Breast epithelium (tissue), 4 donors: Measurements from ENCODE around the gene ITGA6. TPM values are rescaled to one million over a fixed set of nuclear protein-coding genes. Genes with fewer than 3 reads are reported as not detected.
A peak's percentile ranks its signal among the peaks of the same experiment; 100 is the strongest.

Experiments used
- DNase-seq, 2 donors: peaks; one replicate each; pipeline ENCODE4 v3.0.0-alpha.2; 2019; ENCODE audit warnings: low spot score in 2 of 2
- H3K27ac ChIP-seq, 2 donors: fragments of 200-600 bp; sonication (generic) in 1 of 2; one replicate each; pipeline ENCODE4 v1.5.1; 2016 to 2019; ENCODE audit warnings: mild to moderate bottlenecking in 1 of 2
- H3K27me3 ChIP-seq, 2 donors: fragments of 200-600 bp; sonication (generic) in 1 of 2; one replicate each; pipeline versions ENCODE4 v1.5.1 to v1.6.0; 2017 to 2019; ENCODE audit warnings: control low read depth in 1 of 2, mild to moderate bottlenecking in 1 of 2
- H3K36me3 ChIP-seq: fragments of 200-600 bp; one replicate; pipeline ENCODE4 v1.5.1; 2019
- H3K4me1 ChIP-seq, 2 donors: fragments of 200-600 bp; sonication (generic); one replicate each; pipeline ENCODE4 v1.5.1; 2016 to 2019; ENCODE audit warnings: control low read depth in 1 of 2
- H3K4me3 ChIP-seq, 3 donors: fragments of 200-600 bp; sonication (generic); 1 replicate in 2 of 3; 2 replicates in 1 of 3; pipeline ENCODE4 v1.5.1; 2016 to 2019; ENCODE audit warnings: mild to moderate bottlenecking in 3 of 3, moderate library complexity in 2 of 3
- H3K9me3 ChIP-seq, 2 donors: fragments of 200-600 bp; sonication (generic) in 1 of 2; one replicate each; pipeline ENCODE4 v1.5.1; 2016 to 2019; ENCODE audit warnings: control low read depth in 1 of 2
- CTCF ChIP-seq, 3 donors: fragments of 450-650 bp; IDR thresholded peaks; one replicate each; pipeline ENCODE4 v1.5.1; 2016 to 2017; ENCODE audit warnings: antibody characterized with exemption in 3 of 3, mild to moderate bottlenecking in 3 of 3, moderate library complexity in 3 of 3
- POLR2A ChIP-seq: fragments of 450-650 bp; IDR thresholded peaks from one replicate; pipeline ENCODE4 v1.6.1; 2016; ENCODE audit warnings: antibody characterized with exemption, mild to moderate bottlenecking, moderate library complexity
- POLR2AphosphoS5 ChIP-seq, 3 donors: sonication (generic); formaldehyde crosslinking; IDR thresholded peaks; one replicate each; pipeline ENCODE4 v1.6.1; 2017; ENCODE audit warnings: antibody characterized with exemption in 3 of 3
- intact Hi-C: fragments of 100-400 bp; cut with DNase I; formaldehyde crosslinking; loops from one replicate; pipeline ENCODE4 v1.15.1; 2023; ENCODE audit warnings: low total_unique reads
- total RNA-seq, 3 donors: library from RNA; depleted of rRNA; stranded (reverse); fragments of >200 nt; gene quantifications; one replicate each; pipeline ENCODE4 v1.1.0, GENCODE V29; 2016

The ITGA6 gene
- total RNA-seq, 3 donors from 2014 or later, result 45.9 to 99.5 (median 93.1) TPM

GRCh38 chr2:172439911-172440310 lies 12.5 kb downstream of the ITGA6 start:
- intact Hi-C loops, result no loop called here
- H3K9me3 ChIP-seq, result no peaks in the 10 kb centered on the region
- peak overlapping the region; percentile 43 to 56 for H3K27ac ChIP-seq
- H3K36me3 ChIP-seq, result no peaks in the 10 kb centered on the region
- TF ChIP-seq POLR2A, result no peak
- TF ChIP-seq POLR2AphosphoS5 (IDR thresholded peaks at IDR 0.05), result no peak
- TF ChIP-seq CTCF (IDR thresholded peaks at IDR 0.05), result no peak
- H3K27me3 ChIP-seq, result no peaks in the 10 kb centered on the region
- DNase-seq, result no peak
- no peak overlapping the region for H3K4me3 ChIP-seq
- H3K4me1 ChIP-seq, result peaks cover 8 to 11% of the 10 kb centered on the region in 2 donors

GRCh38 chr2:172440795-172441194 lies 13.4 kb downstream of the ITGA6 start:
- no peaks in the 10 kb centered on the region for H3K36me3 ChIP-seq
- no peak for DNase-seq
- H3K9me3 ChIP-seq, result no peaks in the 10 kb centered on the region
- intact Hi-C loops, result no loop called here
- TF ChIP-seq CTCF (IDR thresholded peaks at IDR 0.05), result no peak
- no peak for TF ChIP-seq POLR2AphosphoS5 (IDR thresholded peaks at IDR 0.05)
- TF ChIP-seq POLR2A, result no peak
- no peak overlapping the region for H3K4me3 ChIP-seq
- H3K27me3 ChIP-seq, result no peaks in the 10 kb centered on the region
- H3K4me1 ChIP-seq, result peaks cover 8 to 11% of the 10 kb centered on the region in 2 donors
- peak overlapping the region in 1 of 2 donors; percentile 42 for H3K27ac ChIP-seq

DNA sequence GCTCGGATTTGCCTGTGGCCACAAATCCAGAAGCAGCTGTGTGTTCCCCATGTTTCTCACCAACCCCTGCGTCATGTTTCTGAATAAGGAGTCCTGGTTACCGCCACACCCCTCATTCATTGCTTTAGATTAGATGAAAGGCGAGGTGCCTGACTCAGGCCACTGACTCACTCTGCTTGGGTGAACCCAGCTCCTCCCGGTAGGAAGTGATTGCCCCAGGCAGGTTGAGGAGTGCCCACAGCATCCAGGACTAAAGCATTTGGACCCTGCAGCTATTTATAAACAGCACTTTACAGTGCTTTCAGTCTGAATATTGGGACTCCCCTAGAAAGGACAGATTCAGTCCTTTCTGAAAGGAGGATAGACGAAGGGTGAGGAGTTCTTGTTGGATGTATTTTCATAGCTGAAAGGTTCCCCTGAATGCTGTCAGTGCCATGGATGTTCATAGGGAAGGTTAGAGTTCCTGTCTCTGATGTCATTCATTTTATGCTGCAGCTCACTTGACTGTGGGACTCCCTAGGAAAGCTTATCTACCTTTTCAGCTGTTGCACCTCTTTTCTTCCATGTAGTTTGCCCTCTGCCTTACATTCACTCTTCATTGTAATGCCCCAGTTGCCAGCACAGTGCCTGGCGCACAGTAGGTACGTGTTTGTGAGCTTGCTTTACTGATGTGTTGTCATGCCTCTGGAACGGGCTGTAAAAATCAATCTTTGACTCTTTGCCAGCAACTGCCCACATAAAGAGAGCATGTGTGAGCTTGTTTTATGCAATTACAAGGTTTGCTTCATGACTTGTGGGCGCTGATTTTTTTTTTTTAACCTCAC lies 14.9 kb downstream of the ITGA6 start:
- DNase-seq, result peak in 1 of 2 donors; percentile 55
- TF ChIP-seq CTCF (IDR thresholded peaks at IDR 0.05) (no peak), POLR2A (no peak), POLR2AphosphoS5 (IDR thresholded peaks at IDR 0.05) (no peak)
- Histone ChIP-seq H3K4me1 (peaks cover 8 to 11% of the 10 kb centered on the region in 2 donors), H3K27ac (peak overlapping the region; percentile 54 to 74), H3K9me3 (no peaks in the 10 kb centered on the region), H3K36me3 (no peaks in the 10 kb centered on the region), H3K27me3 (no peaks in the 10 kb centered on the region), H3K4me3 (no peak overlapping the region)
- intact Hi-C loops, result no loop called here

DNA sequence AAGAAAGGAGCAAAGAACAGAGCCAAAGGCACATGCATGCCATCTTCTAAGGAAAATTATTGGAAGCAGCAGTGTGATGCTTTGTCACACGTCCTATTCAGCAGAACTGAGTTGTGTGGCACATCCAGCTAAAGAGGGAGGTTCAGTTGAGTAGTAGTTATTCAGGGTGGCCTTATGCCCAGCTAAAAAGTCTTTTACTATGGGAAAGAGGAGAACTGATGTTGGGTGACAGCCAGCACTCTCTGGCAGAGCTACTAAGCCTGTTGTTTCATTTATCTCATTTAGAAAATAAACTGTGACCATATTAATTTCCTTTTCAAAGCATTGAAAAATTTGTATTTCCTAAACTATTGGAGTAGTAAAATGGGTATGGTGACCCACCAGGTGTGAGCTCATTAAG lies 18.5 kb downstream of the ITGA6 start:
- Histone ChIP-seq H3K36me3 (no peaks in the 10 kb centered on the region), H3K27ac (peak overlapping the region in 1 of 2 donors; percentile 33), H3K4me3 (no peak overlapping the region), H3K27me3 (no peaks in the 10 kb centered on the region), H3K9me3 (no peaks in the 10 kb centered on the region), H3K4me1 (peaks cover 8 to 11% of the 10 kb centered on the region in 2 donors)
- TF ChIP-seq CTCF (IDR thresholded peaks at IDR 0.05), result no peak
- TF ChIP-seq POLR2AphosphoS5 (IDR thresholded peaks at IDR 0.05), result no peak
- no peak for TF ChIP-seq POLR2A
- no peak for DNase-seq
- intact Hi-C loops, result no loop called here

DNA sequence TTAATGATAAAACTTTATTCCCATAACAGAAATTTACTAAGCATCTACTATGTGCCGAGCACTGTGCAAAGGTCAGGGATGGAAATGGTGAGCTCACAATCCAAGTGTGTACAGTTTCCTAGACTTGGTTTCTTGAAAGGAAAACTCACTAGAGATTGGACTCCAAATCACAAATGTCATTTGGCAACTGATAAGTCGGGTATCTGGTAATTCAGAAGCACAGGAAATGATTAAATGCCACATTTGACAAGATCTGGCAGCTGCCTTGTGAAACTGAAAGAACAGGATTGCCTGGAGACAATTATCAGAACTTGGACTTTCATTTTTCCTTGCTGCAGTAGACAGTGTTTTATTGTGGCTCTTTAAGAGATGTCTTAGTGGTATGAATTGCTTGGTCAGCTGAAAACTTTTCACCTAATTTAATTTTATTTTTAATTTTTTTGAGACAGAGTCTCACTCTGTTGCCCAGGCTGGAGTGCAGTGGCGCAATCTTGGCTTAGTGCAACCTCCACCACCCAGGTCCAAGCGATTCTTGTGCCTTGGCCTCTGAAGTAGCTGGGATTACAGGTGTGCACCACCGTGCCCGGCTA lies 19.2 kb downstream of the ITGA6 start:
- no peak overlapping the region for H3K27ac ChIP-seq
- H3K4me1 ChIP-seq, result peaks cover 8 to 11% of the 10 kb centered on the region in 2 donors
- intact Hi-C loops, result no loop called here
- TF ChIP-seq POLR2AphosphoS5 (IDR thresholded peaks at IDR 0.05), result no peak
- TF ChIP-seq CTCF (IDR thresholded peaks at IDR 0.05), result no peak
- TF ChIP-seq POLR2A, result no peak
- no peaks in the 10 kb centered on the region for H3K9me3 ChIP-seq
- no peak overlapping the region for H3K4me3 ChIP-seq
- DNase-seq, result no peak
- no peaks in the 10 kb centered on the region for H3K27me3 ChIP-seq
- H3K36me3 ChIP-seq, result no peaks in the 10 kb centered on the region
